Measurements from ENCODE around the gene CLEC2A.

The CLEC2A gene

DNA sequence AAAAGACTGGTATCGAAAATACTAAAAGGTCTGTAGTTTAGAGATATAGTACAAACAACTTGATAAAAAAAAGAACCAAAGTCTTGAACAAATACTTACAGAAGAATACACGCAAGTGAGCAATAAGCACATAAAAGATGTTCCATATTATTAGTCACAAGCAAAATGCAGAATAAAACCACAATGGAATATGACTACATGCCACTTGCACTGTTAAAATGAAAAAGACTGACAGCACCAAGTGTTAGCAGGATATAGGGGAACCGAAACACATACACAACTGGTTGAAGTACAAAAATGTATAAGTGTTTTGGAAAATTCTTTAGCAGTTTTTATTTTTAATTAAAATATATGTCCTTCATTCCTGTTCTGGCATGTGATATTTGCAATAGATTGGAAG is 3.6 kb downstream of the CLEC2A start (continued):
- TF ChIP-seq TOX (CRISPR knock-in tag; IDR thresholded peaks at IDR 0.05; ENCODE audit: borderline replicate concordance) (no peak), ZNF8 (CRISPR knock-in tag; IDR thresholded peaks at IDR 0.05) (no peak), ZNF70 (CRISPR knock-in tag; IDR thresholded peaks at IDR 0.05) (no peak), ESRRG (CRISPR knock-in tag; IDR thresholded peaks at IDR 0.05) (no peak), ZNF565 (CRISPR knock-in tag; conservative IDR thresholded peaks at IDR 0.05; ENCODE audit: low read depth) (no peak), ZFP30 (CRISPR knock-in tag; IDR thresholded peaks at IDR 0.05) (no peak), ZC3H10 (CRISPR knock-in tag; IDR thresholded peaks at IDR 0.05) (no peak), RARB (CRISPR knock-in tag; IDR thresholded peaks at IDR 0.05) (no peak), SNAI2 (CRISPR knock-in tag; IDR thresholded peaks at IDR 0.05) (no peak), GLIS3 (CRISPR knock-in tag; IDR thresholded peaks at IDR 0.05) (no peak), ZFP3 (CRISPR knock-in tag; IDR thresholded peaks at IDR 0.05) (no peak), ARNTL (CRISPR knock-in tag; IDR thresholded peaks at IDR 0.05; ENCODE audit: borderline replicate concordance, low read depth) (no peak), TCF4 (CRISPR knock-in tag; IDR thresholded peaks at IDR 0.05; ENCODE audit: borderline replicate concordance) (no peak), ISL1 (CRISPR knock-in tag; IDR thresholded peaks at IDR 0.05) (no peak), BACH2 (CRISPR knock-in tag; IDR thresholded peaks at IDR 0.05; ENCODE audit: borderline replicate concordance) (no peak)
- TF ChIP-seq, protein P1, sequence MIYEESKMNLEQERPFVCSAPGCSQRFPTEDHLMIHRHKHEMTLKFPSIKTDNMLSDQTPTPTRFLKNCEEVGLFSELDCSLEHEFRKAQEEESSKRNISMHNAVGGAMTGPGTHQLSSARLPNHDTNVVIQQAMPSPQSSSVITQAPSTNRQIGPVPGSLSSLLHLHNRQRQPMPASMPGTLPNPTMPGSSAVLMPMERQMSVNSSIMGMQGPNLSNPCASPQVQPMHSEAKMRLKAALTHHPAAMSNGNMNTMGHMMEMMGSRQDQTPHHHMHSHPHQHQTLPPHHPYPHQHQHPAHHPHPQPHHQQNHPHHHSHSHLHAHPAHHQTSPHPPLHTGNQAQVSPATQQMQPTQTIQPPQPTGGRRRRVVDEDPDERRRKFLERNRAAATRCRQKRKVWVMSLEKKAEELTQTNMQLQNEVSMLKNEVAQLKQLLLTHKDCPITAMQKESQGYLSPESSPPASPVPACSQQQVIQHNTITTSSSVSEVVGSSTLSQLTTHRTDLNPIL (CRISPR knock-in tag; IDR thresholded peaks at IDR 0.05; ENCODE audit: low read depth), result no peak

- no peak for ATAC-seq
- TF ChIP-seq ARNTL (CRISPR knock-in tag; IDR thresholded peaks at IDR 0.05; ENCODE audit: borderline replicate concordance, low read depth), result no peak
- TF ChIP-seq ZC3H10 (CRISPR knock-in tag; IDR thresholded peaks at IDR 0.05), result no peak
- no peak for TF ChIP-seq ESRRG (CRISPR knock-in tag; IDR thresholded peaks at IDR 0.05)
- no peak for TF ChIP-seq ZNF565 (CRISPR knock-in tag; conservative IDR thresholded peaks at IDR 0.05; ENCODE audit: low read depth)
- TF ChIP-seq, protein P1 (CRISPR knock-in tag; IDR thresholded peaks at IDR 0.05; ENCODE audit: low read depth), result no peak
- no peak for TF ChIP-seq ZFP30 (CRISPR knock-in tag; IDR thresholded peaks at IDR 0.05)
- TF ChIP-seq PPARA (CRISPR knock-in tag; IDR thresholded peaks at IDR 0.05; ENCODE audit: borderline replicate concordance), result no peak
- TF ChIP-seq OSR1 (CRISPR knock-in tag; IDR thresholded peaks at IDR 0.05), result no peak
- TF ChIP-seq, protein P2, sequence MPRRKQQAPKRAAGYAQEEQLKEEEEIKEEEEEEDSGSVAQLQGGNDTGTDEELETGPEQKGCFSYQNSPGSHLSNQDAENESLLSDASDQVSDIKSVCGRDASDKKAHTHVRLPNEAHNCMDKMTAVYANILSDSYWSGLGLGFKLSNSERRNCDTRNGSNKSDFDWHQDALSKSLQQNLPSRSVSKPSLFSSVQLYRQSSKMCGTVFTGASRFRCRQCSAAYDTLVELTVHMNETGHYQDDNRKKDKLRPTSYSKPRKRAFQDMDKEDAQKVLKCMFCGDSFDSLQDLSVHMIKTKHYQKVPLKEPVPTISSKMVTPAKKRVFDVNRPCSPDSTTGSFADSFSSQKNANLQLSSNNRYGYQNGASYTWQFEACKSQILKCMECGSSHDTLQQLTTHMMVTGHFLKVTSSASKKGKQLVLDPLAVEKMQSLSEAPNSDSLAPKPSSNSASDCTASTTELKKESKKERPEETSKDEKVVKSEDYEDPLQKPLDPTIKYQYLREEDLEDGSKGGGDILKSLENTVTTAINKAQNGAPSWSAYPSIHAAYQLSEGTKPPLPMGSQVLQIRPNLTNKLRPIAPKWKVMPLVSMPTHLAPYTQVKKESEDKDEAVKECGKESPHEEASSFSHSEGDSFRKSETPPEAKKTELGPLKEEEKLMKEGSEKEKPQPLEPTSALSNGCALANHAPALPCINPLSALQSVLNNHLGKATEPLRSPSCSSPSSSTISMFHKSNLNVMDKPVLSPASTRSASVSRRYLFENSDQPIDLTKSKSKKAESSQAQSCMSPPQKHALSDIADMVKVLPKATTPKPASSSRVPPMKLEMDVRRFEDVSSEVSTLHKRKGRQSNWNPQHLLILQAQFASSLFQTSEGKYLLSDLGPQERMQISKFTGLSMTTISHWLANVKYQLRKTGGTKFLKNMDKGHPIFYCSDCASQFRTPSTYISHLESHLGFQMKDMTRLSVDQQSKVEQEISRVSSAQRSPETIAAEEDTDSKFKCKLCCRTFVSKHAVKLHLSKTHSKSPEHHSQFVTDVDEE (CRISPR knock-in tag; IDR thresholded peaks at IDR 0.05), result no peak
- no peak for TF ChIP-seq TOX (CRISPR knock-in tag; IDR thresholded peaks at IDR 0.05; ENCODE audit: borderline replicate concordance)
- TF ChIP-seq ZFP3 (CRISPR knock-in tag; IDR thresholded peaks at IDR 0.05), result no peak
- TF ChIP-seq BACH2 (CRISPR knock-in tag; IDR thresholded peaks at IDR 0.05; ENCODE audit: borderline replicate concordance), result no peak
- no peak for TF ChIP-seq GLIS3 (CRISPR knock-in tag; IDR thresholded peaks at IDR 0.05)
These were observed 5.3 kb downstream of the CLEC2A start for GRCh38 chr12:9926876-9927275.

GRCh38 chr12:9925705-9926393 is 6.3 kb downstream of the CLEC2A start:
- no peak for TF ChIP-seq ARNTL (CRISPR knock-in tag; IDR thresholded peaks at IDR 0.05; ENCODE audit: borderline replicate concordance, low read depth)
- TF ChIP-seq TOX (CRISPR knock-in tag; IDR thresholded peaks at IDR 0.05; ENCODE audit: borderline replicate concordance), result no peak
- TF ChIP-seq ZNF565 (CRISPR knock-in tag; conservative IDR thresholded peaks at IDR 0.05; ENCODE audit: low read depth), result no peak
- no peak for TF ChIP-seq ZNF70 (CRISPR knock-in tag; IDR thresholded peaks at IDR 0.05)
- ATAC-seq, result peak; percentile 67

DNA sequence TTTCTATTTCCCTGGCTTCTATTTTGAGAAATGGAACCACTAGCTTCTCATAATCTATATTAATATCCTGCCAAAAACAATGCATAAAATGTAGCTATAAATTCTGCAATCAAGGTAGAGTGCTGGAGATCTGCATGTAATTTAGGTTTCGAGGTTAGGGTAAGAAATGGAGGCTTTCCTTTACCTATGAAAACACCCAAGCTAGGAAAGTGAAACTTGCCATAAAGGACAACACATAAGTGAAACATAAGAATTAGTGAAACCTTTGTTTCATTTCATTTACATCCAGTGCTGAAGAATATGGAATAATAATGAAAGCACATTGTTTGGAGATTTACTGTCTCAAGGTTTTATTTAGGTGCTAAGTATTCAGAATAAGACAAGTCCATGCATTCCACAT is 9.7 kb downstream of the CLEC2A start:
- TF ChIP-seq ZC3H10 (CRISPR knock-in tag; IDR thresholded peaks at IDR 0.05) (no peak), SNAI2 (CRISPR knock-in tag; IDR thresholded peaks at IDR 0.05) (no peak), CSDC2 (CRISPR knock-in tag; IDR thresholded peaks at IDR 0.05) (no peak), ISL1 (CRISPR knock-in tag; IDR thresholded peaks at IDR 0.05) (no peak), OSR1 (CRISPR knock-in tag; IDR thresholded peaks at IDR 0.05) (no peak), PATZ1 (CRISPR knock-in tag; IDR thresholded peaks at IDR 0.05; ENCODE audit: borderline replicate concordance) (no peak), TCF4 (CRISPR knock-in tag; IDR thresholded peaks at IDR 0.05; ENCODE audit: borderline replicate concordance) (no peak), ZFP30 (CRISPR knock-in tag; IDR thresholded peaks at IDR 0.05) (no peak), BACH2 (CRISPR knock-in tag; IDR thresholded peaks at IDR 0.05; ENCODE audit: borderline replicate concordance) (no peak), ZFP3 (CRISPR knock-in tag; IDR thresholded peaks at IDR 0.05) (no peak), GLIS3 (CRISPR knock-in tag; IDR thresholded peaks at IDR 0.05) (no peak), ARNTL (CRISPR knock-in tag; IDR thresholded peaks at IDR 0.05; ENCODE audit: borderline replicate concordance, low read depth) (no peak)
- ATAC-seq, result no peak
